GM19025 (cell line): ENCODE measurements around the gene DOCK4.

Experiments used
- ATAC-seq: cut with Tn5 transposase; IDR thresholded peaks from one replicate; pipeline ENCODE4 v1.9.1; 2021; ENCODE audit warnings: mild to moderate bottlenecking, low read depth, moderate library complexity; ENCODE audit not compliant: unreplicated experiment

The DOCK4 gene

GRCh38 chr7:112192236-112193154 lies 13.7 kb downstream of the DOCK4 start:
- no peak for ATAC-seq

- ATAC-seq: no peak
These were observed 16.1 kb downstream of the DOCK4 start for GRCh38 chr7:112190120-112190519.

- no peak for ATAC-seq
These were observed 16.5 kb downstream of the DOCK4 start for GRCh38 chr7:112189691-112190090.

- ATAC-seq: no peak
These were observed 17.9 kb downstream of the DOCK4 start for GRCh38 chr7:112188257-112188656.

- ATAC-seq: no peak
These were observed 19.9 kb downstream of the DOCK4 start for GRCh38 chr7:112186300-112186699.

GRCh38 chr7:112185005-112185834 lies 21.0 kb downstream of the DOCK4 start:
- no peak for ATAC-seq

GRCh38 chr7:112184455-112184854 lies 21.7 kb downstream of the DOCK4 start:
- ATAC-seq: no peak

- ATAC-seq: no peak
These were observed 22.9 kb downstream of the DOCK4 start for GRCh38 chr7:112183266-112183665.

GRCh38 chr7:112182749-112183148 lies 23.4 kb downstream of the DOCK4 start:
- no peak for ATAC-seq

GRCh38 chr7:112180223-112180622 lies 26.0 kb downstream of the DOCK4 start:
- ATAC-seq: no peak

GRCh38 chr7:112176693-112177415 lies 29.3 kb downstream of the DOCK4 start:
- no peak for ATAC-seq

GRCh38 chr7:112176241-112176640 lies 30.0 kb downstream of the DOCK4 start:
- ATAC-seq: no peak

- ATAC-seq: no peak
These were observed 32.0 kb downstream of the DOCK4 start for GRCh38 chr7:112174192-112174591.

GRCh38 chr7:112173568-112173905 lies 32.7 kb downstream of the DOCK4 start:
- ATAC-seq: no peak

- ATAC-seq: no peak
These were observed 33.2 kb downstream of the DOCK4 start for GRCh38 chr7:112172870-112173567.

GRCh38 chr7:112171673-112172072 lies 34.5 kb downstream of the DOCK4 start:
- ATAC-seq: no peak

GRCh38 chr7:112168915-112169314 lies 37.3 kb downstream of the DOCK4 start:
- no peak for ATAC-seq

- no peak for ATAC-seq
These were observed 39.1 kb downstream of the DOCK4 start for GRCh38 chr7:112167147-112167546.

- no peak for ATAC-seq
These were observed 43.3 kb downstream of the DOCK4 start for GRCh38 chr7:112162784-112163506.
